HUES64 (cell line): Measurements from ENCODE around the gene BCL3.

ENCODE experiments used
- H3K27ac ChIP-seq: 2 replicates; pipeline ENCODE4 v1.7.0; 2013; ENCODE audit warnings: low read depth, low read length, inconsistent platforms
- H3K27me3 ChIP-seq: 2 replicates; pipeline ENCODE4 v1.6.1; 2013; ENCODE audit warnings: mild to moderate bottlenecking, low read length; ENCODE audit not compliant: insufficient read depth
- H3K36me3 ChIP-seq: 2 replicates; pipeline ENCODE4 v1.6.1; 2013; ENCODE audit warnings: mild to moderate bottlenecking, low read length; ENCODE audit not compliant: insufficient read depth
- H3K4me1 ChIP-seq: 2 replicates; pipeline ENCODE4 v1.6.1; 2013; ENCODE audit warnings: mild to moderate bottlenecking, low read length, moderate library complexity; ENCODE audit not compliant: insufficient read depth
- H3K4me3 ChIP-seq: 2 replicates; pipeline ENCODE4 v1.5.1; 2013; ENCODE audit warnings: mild to moderate bottlenecking, low read length, moderate library complexity
- H3K9ac ChIP-seq: 2 replicates; pipeline ENCODE4 v1.6.1; 2013; ENCODE audit warnings: mild to moderate bottlenecking, low read depth, low read length
- H3K9me3 ChIP-seq: 2 replicates; pipeline ENCODE4 v1.6.1; 2013; ENCODE audit warnings: low read depth, low read length; ENCODE audit not compliant: insufficient read depth
- WGBS: fragments of 150-250, 120-280 bp; methylation state at CpG from one replicate; pipeline ENCODE4 v1.1.7; 2013; ENCODE audit warnings: missing lambda C conversion rate; 5-methylcytosine and 5-hydroxymethylcytosine counted together

The BCL3 gene

DNA sequence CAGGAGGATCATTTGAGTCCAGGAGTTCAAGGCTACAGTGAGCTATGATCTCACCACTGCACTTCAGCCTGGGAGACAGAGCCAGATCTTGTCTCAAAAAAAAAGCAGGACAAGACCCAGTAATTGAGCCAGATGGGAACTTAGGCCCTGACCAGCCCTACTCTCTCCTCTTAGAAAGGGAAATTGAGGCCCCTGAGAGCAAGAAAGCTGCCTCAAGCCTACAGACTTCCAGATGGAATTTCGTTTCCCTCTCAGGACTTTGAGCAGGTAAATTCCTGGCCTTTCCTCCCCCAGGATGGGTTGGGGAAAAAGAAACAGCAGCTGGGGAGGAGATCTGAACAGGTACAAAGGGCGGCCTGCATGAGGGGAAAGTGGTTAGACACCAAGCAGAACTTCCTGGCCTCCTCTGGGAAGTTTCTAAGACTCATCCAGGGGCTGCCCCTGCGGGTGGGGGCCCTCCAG is 3.6 kb upstream of the BCL3 start:
- Histone ChIP-seq H3K27me3 (peaks cover 42% of the 10 kb centered on the region), H3K4me1 (peaks cover 3% of the 10 kb centered on the region; the same call in 1 of the 2 replicates), H3K9me3 (no peaks in the 10 kb centered on the region), H3K36me3 (no peaks in the 10 kb centered on the region), H3K9ac (no peak overlapping the region), H3K27ac (no peak overlapping the region), H3K4me3 (no peak overlapping the region)
- WGBS = 57% methylated on average over 3 of the region's 3 CpGs

DNA sequence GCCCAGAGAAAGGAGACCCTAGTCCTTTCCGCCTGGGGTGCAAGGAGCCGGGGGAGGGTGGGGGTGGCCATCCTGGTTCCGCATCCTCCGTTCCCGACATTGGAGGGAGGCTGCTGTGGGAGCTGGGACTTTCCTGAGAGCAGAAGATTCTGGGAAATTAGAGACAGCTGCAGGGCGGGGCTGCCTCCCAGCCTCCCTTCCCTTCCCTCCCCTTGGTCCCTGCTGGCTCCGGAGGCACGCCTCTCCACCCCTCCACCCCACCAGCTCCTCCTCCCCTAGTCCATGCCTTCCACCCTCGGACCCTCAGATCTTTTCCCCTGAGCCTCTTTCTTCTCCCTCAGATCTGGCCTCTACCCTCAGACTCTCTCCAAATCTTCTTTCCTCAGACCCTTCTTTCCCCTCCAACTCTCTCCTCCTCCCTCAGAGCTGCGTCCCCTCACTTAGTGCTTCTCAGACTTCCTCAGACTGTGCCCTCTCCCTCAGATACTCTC is 3.1 kb upstream of the BCL3 start:
- H3K9ac ChIP-seq = no peak overlapping the region
- peaks cover 45% of the 10 kb centered on the region for H3K27me3 ChIP-seq
- no peaks in the 10 kb centered on the region for H3K36me3 ChIP-seq
- H3K27ac ChIP-seq = no peak overlapping the region
- 26% methylated on average over 10 of the region's 10 CpGs for WGBS
- H3K4me3 ChIP-seq = no peak overlapping the region
- no peaks in the 10 kb centered on the region for H3K9me3 ChIP-seq
- peaks cover 3% of the 10 kb centered on the region; the same call in 1 of the 2 replicates for H3K4me1 ChIP-seq

DNA sequence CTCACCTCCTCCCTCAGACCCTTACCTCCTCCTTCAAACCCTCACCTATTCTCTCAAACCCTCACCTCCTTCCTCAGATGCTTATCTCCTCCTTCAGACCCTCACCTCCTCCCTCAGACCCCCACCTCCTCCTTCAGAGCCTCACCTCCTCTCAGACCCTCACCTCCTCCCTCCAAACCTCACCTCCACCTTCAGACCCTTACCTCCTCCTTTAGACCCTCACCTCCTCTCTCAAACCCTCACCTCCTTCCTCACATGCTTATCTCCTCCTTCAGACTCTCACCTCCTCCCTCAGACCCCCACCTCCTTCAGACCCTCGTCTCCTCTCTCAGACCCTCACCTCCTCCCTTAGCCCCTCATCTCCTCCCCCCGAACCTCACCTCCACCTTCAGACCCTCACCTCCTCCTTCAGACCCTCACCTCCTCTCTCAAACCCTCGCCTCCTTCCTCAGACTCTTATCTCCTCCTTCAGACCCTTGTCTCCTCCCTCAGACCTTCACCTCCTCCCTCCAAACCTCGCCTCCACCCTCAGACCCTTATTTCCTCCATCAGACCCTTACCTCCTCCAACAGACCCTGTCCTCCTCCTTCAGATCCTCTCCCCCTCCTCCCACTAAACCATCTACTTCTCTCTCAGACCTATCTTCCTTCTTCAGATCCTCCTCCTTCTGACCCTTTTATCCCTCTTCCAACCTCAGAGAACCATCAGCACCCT is 2.5 kb upstream of the BCL3 start:
- no peaks in the 10 kb centered on the region for H3K9me3 ChIP-seq
- no peak overlapping the region for H3K4me3 ChIP-seq
- no peaks in the 10 kb centered on the region for H3K36me3 ChIP-seq
- peaks cover 3% of the 10 kb centered on the region; the same call in 1 of the 2 replicates for H3K4me1 ChIP-seq
- H3K27me3 ChIP-seq = peaks cover 52% of the 10 kb centered on the region
- H3K27ac ChIP-seq = no peak overlapping the region
- H3K9ac ChIP-seq = no peak overlapping the region
- 72% methylated on average over 4 of the region's 4 CpGs for WGBS

DNA sequence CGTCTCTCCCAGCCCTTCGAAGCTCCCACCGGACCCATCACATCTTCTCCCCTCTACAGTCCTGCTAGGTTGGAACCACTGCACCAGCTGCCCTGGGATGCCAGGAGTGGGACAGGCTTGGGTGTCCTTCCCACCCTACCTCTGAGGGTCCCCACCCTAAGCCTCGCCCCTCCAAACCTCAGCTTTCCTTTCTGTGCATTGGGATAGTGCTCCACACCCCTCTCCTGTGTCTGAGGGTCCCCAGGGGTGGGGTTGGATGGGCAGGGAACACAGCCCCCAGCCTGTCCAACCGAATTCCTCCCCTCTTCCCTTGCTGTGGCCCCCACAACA is 1.9 kb upstream of the BCL3 start:
- Histone ChIP-seq H3K27ac (no peak overlapping the region), H3K27me3 (peaks cover 57% of the 10 kb centered on the region), H3K4me1 (peaks cover 3% of the 10 kb centered on the region; the same call in 1 of the 2 replicates), H3K9me3 (no peaks in the 10 kb centered on the region), H3K36me3 (no peaks in the 10 kb centered on the region), H3K4me3 (no peak overlapping the region; the same call in 1 of the 2 replicates), H3K9ac (no peak overlapping the region)
- WGBS = 74% methylated on average over 5 of the region's 5 CpGs

DNA sequence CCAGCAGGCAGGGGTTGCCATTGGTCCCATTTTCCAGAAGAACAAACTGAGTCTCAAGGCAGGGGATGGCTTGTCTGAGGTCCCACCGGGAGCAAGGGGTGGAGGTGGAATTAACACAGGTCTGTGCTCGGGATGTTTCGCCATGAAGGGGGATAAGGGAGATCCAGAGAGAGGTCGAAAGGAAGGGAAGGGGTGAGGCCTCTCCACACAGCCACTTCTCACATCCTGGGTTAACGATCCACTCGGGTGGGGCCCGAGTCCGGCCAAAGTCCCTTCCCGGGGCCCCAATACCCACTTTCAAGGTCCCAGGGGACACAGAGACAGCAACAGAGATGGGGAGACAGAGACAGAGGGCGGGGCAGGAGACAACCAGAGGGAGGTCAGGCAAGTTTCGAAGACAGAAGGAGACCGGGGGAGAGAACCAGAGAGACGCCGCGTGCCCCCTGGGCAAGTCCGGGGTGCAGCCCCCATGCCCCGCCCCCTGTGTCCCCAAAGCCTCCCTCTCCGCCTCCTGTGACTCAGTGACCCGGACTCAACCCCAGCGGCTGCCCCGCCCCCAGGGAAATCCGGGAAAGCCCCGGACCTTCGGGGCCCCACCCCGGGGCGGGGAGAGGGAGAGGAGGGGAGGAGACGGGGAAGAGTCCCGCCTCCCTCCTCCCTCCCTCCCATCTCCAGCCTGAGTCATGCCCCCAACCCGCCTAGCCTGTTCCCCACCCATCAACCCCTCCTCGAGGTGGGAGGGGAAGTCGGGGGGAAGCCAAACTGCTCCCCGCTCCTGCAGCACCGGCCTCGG is 1.4 kb upstream of the BCL3 start:
- H3K4me1 ChIP-seq = no peaks in the 10 kb centered on the region; the same call in 1 of the 2 replicates

DNA sequence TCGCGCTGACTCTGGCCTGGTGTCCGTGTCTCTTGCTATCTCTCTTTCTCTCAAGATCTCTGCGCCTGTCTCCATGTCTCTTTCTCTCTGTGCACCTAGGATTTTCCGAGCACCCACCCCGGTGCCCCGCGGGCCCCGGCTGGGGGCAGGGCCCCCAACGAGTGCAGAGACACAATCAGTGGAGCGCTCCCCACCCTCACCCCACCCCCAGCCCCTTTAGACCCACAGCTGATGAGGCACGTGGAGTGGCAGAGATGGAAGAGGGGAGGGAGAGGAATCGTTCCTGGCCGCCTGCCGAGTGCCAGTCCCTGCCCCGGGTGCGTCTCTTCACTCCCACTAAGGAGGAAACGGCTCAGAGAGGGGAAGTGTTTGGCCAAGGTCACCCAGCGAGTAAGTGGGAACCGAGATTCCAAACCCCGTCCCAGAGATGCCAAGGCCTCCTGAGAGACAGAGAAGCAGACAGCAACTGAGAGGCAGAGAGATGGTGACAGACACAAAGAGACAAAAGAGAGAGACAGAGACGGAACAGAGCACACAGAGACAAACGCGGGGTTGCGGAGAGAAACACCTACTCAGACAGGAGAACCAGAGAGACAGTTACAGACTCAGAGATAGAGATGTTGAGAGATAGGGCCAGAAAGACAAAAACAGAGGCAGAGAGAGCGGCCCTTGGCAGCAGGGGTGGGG is 626 bp upstream of the BCL3 start:
- peaks cover 3% of the 10 kb centered on the region for H3K4me1 ChIP-seq

More for the DNA sequence above, 1.4 kb upstream of the BCL3 start:
- Histone ChIP-seq H3K27ac (no peak overlapping the region), H3K4me3 (peak overlapping the region; percentile 68), H3K9ac (no peak overlapping the region; the same call in 1 of the 2 replicates), H3K36me3 (no peaks in the 10 kb centered on the region), H3K9me3 (no peaks in the 10 kb centered on the region), H3K27me3 (peaks cover 61% of the 10 kb centered on the region)
- WGBS = 6% methylated on average over 21 of the region's 34 CpGs

DNA sequence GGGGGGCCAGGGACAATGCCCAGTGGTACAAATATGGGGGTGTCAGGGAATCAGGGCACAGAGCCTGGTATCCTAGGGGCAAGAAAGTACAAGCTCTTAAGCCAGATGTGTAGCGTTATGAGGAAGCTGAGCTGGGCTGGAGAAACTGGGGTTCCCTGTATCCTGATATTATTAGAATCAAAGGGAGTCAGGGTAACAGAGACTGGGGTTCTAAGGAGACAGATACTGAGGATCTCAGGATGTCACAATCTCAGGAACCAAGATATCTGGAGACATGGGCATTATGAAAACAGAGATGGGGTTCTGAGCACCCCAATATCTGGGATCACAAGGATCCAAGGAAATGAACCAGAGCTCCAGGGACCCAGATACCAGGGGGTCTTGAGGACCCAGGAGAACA is 784 bp downstream of the BCL3 start:
- Histone ChIP-seq H3K4me1 (peaks cover 7% of the 10 kb centered on the region), H3K9ac (no peak overlapping the region), H3K36me3 (no peaks in the 10 kb centered on the region), H3K27ac (no peak overlapping the region), H3K27me3 (peaks cover 78% of the 10 kb centered on the region), H3K4me3 (peak overlapping the region; percentile 68; the same call in 1 of the 2 replicates), H3K9me3 (no peaks in the 10 kb centered on the region)
- WGBS = 82% methylated on average over 1 of the region's 1 CpG

More for the DNA sequence above, 626 bp upstream of the BCL3 start:
- WGBS = under 1% methylated on average over 23 of the region's 26 CpGs
- Histone ChIP-seq H3K4me3 (peak overlapping the region; percentile 68), H3K27me3 (peaks cover 67% of the 10 kb centered on the region), H3K36me3 (no peaks in the 10 kb centered on the region), H3K9me3 (no peaks in the 10 kb centered on the region), H3K27ac (no peak overlapping the region), H3K9ac (no peak overlapping the region; the same call in 1 of the 2 replicates)

DNA sequence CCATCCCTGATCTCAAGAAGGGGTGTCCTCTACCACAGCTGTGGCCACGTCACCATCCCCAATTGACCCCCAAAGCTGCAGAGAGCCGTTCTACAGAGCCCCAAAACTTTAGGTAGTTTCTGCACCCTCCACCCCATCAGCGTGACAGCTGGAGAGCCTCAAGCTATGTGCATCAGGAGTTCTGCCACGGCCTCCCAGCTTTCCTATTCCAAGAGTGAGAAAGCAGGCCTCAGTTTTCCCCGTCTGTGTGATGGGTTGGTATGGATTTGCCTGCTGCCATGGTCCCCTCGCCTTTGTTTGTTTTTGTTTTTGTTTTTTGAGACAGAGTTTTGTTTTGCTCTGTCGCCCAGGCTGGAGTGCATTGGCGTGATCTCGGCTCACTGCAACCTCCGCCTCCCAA is 1.5 kb downstream of the BCL3 start:
- WGBS = 88% methylated on average over 10 of the region's 10 CpGs
- H3K4me3 ChIP-seq = no peak overlapping the region

DNA sequence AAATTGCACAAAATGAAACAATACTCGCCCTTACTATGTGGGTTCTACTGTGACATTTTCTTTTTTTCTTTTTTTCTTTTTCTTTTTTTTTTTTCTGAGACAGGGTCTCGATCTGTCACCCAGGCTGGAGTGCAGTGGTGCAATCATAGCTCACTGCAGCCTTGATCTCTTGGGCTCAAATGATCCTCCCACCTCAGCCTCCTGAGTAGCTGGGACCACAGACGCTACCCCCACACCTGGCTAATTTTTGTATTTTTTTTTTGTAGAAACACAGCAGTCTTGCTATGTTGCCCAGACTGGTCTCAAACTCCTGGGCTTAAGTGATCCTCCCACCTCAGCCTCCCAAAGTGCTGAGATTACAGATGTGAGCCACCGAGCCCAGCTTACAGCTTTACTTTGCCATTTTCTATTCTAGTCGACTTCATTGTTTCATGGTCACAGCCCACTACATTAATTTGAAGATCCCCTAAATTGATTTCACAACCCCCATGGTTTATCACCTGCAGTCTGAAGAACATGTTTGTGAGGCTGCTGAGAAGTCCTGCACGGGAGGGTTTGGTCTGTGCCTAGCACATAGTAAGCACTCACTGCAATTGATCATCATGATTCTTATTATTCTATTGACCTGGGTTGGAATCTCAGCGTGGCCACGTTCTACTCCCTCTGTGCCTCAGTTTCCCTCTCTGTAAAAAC is 3.8 kb downstream of the BCL3 start:
- Histone ChIP-seq H3K9ac (no peak overlapping the region), H3K4me1 (peaks cover 21% of the 10 kb centered on the region), H3K36me3 (no peaks in the 10 kb centered on the region), H3K27me3 (peaks cover 88% of the 10 kb centered on the region), H3K9me3 (no peaks in the 10 kb centered on the region), H3K27ac (no peak overlapping the region), H3K4me3 (no peak overlapping the region)
- 77% methylated on average over 8 of the region's 8 CpGs for WGBS

More for the DNA sequence above, 1.5 kb downstream of the BCL3 start:
- H3K27me3 ChIP-seq = peaks cover 84% of the 10 kb centered on the region
- H3K9ac ChIP-seq = no peak overlapping the region
- H3K36me3 ChIP-seq = no peaks in the 10 kb centered on the region
- peaks cover 11% of the 10 kb centered on the region for H3K4me1 ChIP-seq
- no peak overlapping the region for H3K27ac ChIP-seq
- no peaks in the 10 kb centered on the region for H3K9me3 ChIP-seq

DNA sequence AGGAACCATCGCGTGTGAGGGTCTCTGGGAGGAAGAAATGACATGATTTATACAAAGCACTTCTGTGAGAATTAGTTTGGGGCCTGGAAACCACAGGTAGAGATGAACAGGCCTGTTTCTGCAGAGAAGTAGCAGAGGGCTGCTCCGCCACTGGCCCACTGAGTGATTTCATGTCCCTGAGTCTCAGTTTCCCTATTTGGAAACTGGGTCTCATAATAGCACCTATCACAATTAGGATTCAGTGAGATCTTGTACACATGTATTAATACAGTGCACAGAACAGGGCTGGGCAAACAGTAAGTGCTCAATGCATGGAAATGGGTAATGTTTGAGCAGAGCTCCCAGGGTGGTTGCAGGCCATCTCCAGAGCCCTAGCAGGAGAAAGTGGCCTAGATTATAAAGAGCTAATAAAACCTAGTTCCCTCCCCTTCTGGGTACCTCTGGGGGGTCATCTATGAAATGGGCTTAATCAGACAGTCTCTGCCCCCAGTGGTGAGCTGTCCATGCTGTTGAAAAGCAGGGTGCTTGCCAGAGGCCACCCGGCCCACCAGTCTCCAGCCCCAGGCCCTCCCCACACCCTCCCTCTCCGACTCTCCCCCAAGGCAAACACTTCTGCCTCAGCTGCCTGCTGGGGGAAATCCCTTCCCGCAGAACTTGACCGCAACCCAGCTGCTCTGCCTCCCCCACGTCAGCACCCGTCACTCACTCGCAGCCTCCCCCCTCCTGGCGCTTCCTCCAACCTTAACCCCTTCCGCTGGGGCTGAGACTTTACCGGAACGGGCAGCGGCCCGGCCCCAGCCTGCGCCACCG is 4.5 kb downstream of the BCL3 start:
- H3K4me3 ChIP-seq = peak overlapping the region; percentile 63
- H3K36me3 ChIP-seq = no peaks in the 10 kb centered on the region
- H3K27ac ChIP-seq = no peak overlapping the region
- H3K9ac ChIP-seq = no peak overlapping the region
- WGBS = 14% methylated on average over 18 of the region's 18 CpGs
- H3K9me3 ChIP-seq = no peaks in the 10 kb centered on the region
- peaks cover 21% of the 10 kb centered on the region for H3K4me1 ChIP-seq
- peaks cover 89% of the 10 kb centered on the region for H3K27me3 ChIP-seq
